GM12878 (cell line): ENCODE data around the gene TP53I3. TPM values are rescaled to one million over a fixed set of nuclear protein-coding genes. Genes with fewer than 3 reads are reported as not detected.

Experiments used
- ATAC-seq: fragments of 200-7000 bp; cut with Tn5 transposase; 3 replicates; pipeline ENCODE4 v1.9.1; 2020; ENCODE audit warnings: mild to moderate bottlenecking, moderate library complexity
- BruUV-seq: library from RNA; stranded (reverse); fragments of 400-500 nt; replicated peaks from 2 replicates; lab custom pipeline; 2021; lab: Mats Ljungman, UMichigan
- CTCF ChIA-PET: fragments of 300-600 bp; sonication (Branson Sonifier 250); formaldehyde crosslinking; extraction: SDS; loops from one replicate; lab custom pipeline; 2021; ENCODE audit warnings: inconsistent platforms; lab: Yijun Ruan, JAX
- POLR2A ChIA-PET: fragments of 350-600 bp; formaldehyde crosslinking; extraction: SDS; loops from one replicate; lab custom pipeline; 2021; ENCODE audit warnings: inconsistent platforms; lab: Charles Lee
- RAD21 ChIA-PET: fragments of 300-600 bp; sonication (Branson Sonifier 250); formaldehyde crosslinking; loops from one replicate; lab custom pipeline; 2023; ENCODE audit warnings: antibody characterized with exemption; ENCODE audit not compliant: unreplicated experiment; lab: Charles Lee
- SMC1A ChIA-PET: fragments of 300-600 bp; sonication (Branson Sonifier 250); formaldehyde crosslinking; loops from one replicate; lab custom pipeline; 2023; ENCODE audit not compliant: unreplicated experiment, uncharacterized antibody; lab: Charles Lee
- DNase-seq: peaks from one replicate; pipeline ENCODE4 v3.0.0-alpha.2; 2011; ENCODE audit warnings: low read depth, low spot score
- FAIRE-seq: peaks from 3 replicates; lab custom pipeline; 2011; peaks lifted over from hg19 to GRCh38; lab: Jason Lieb, UNC
- H2AFZ ChIP-seq: 2 replicates; pipeline ENCODE4 v1.6.0; 2011; ENCODE audit warnings: low read depth, low read length, control low read depth; ENCODE audit not compliant: control insufficient read depth
- H3K27ac ChIP-seq: 2 replicates; pipeline ENCODE4 v1.5.1; 2011; ENCODE audit warnings: control low read depth; ENCODE audit not compliant: control insufficient read depth, insufficient read depth
- H3K27me3 ChIP-seq, 2 experiments: replicated peaks in 1 of 2; 2 replicates each; pipeline versions ENCODE4 v1.6.0 to v1.6.1; 2011; ENCODE audit warnings: low read length in 1 of 2; ENCODE audit not compliant: control insufficient read depth in 2 of 2, insufficient read depth in 2 of 2
- H3K36me3 ChIP-seq, 2 experiments: 2 replicates each; pipeline ENCODE4 v1.5.1; 2011; ENCODE audit warnings: low read length in 1 of 2; ENCODE audit not compliant: control insufficient read depth in 2 of 2, insufficient read depth in 2 of 2
- H3K4me1 ChIP-seq: 2 replicates; pipeline ENCODE4 v1.6.1; 2011; ENCODE audit warnings: mild to moderate bottlenecking, low read length, moderate library complexity, mixed read lengths; ENCODE audit not compliant: control insufficient read depth, insufficient read depth
- H3K4me2 ChIP-seq: 2 replicates; pipeline ENCODE4 v1.6.0; 2011; ENCODE audit warnings: control low read depth; ENCODE audit not compliant: control insufficient read depth, insufficient read depth
- H3K4me3 ChIP-seq: fragments of 200-600 bp; sonication (generic); 2 replicates; pipeline ENCODE4 v1.5.1; 2016
- H3K79me2 ChIP-seq: 2 replicates; pipeline ENCODE4 v1.6.0; 2011; ENCODE audit warnings: low read length; ENCODE audit not compliant: control insufficient read depth, insufficient read depth
- H3K9ac ChIP-seq: 2 replicates; pipeline ENCODE4 v1.8.0; 2011; ENCODE audit warnings: low read length, control low read depth, mixed read lengths; ENCODE audit not compliant: control insufficient read depth, insufficient read depth
- H3K9me3 ChIP-seq: replicated peaks from 3 replicates; pipeline ENCODE4 v1.5.1; 2011; ENCODE audit warnings: mild to moderate bottlenecking, low read length; ENCODE audit not compliant: control insufficient read depth, insufficient read depth
- H4K20me1 ChIP-seq: 2 replicates; pipeline ENCODE4 v1.6.0; 2011; ENCODE audit not compliant: control insufficient read depth, insufficient read depth
- CHD1 ChIP-seq: IDR thresholded peaks from 2 replicates; pipeline ENCODE4 v1.6.1; 2012; ENCODE audit warnings: low read depth, low read length, improper control_type of control experiment
- ESRRA ChIP-seq: IDR thresholded peaks from 2 replicates; pipeline ENCODE4 v1.6.1; 2012; ENCODE audit warnings: mild to moderate bottlenecking, low read length, improper control_type of control experiment
- HDAC2 ChIP-seq: fragments of 200-600 bp; sonication (generic); IDR thresholded peaks from 2 replicates; pipeline ENCODE4 v1.6.1; 2017
- MEF2A ChIP-seq: IDR thresholded peaks from 2 replicates; pipeline ENCODE4 v1.6.1; 2011; ENCODE audit warnings: low read depth, mild to moderate bottlenecking, low read length, moderate library complexity; ENCODE audit not compliant: insufficient read depth
- PML ChIP-seq: IDR thresholded peaks from 2 replicates; pipeline ENCODE4 v1.6.1; 2012; ENCODE audit warnings: low read length, inconsistent platforms
- POLR2A ChIP-seq: IDR thresholded peaks from 2 replicates; pipeline ENCODE4 v1.6.1; 2011; ENCODE audit warnings: low read depth, mild to moderate bottlenecking, low read length
- RBBP5 ChIP-seq: fragments of 200-600 bp; sonication (generic); conservative IDR thresholded peaks from 2 replicates; pipeline ENCODE4 v1.6.1; 2016
- WGBS: methylation state at CpG from one replicate; pipeline ENCODE4 v1.1.6; 2016; ENCODE audit warnings: low lambda C conversion rate; ENCODE audit not compliant: insufficient replicate concordance, insufficient coverage; ENCODE audit errors: missing lambda C conversion rate; 5-methylcytosine and 5-hydroxymethylcytosine counted together
- in situ Hi-C: fragments of 300-500 bp; cut with MboI; formaldehyde crosslinking; loops from 9 replicates; pipeline ENCODE4 v1.14.3; 2018; ENCODE audit warnings: mixed read lengths
- intact Hi-C: fragments of 100-400 bp; cut with micrococcal nuclease; formaldehyde crosslinking; loops from one replicate; pipeline ENCODE4 v1.14.2; 2022; ENCODE audit not compliant: unreplicated experiment
- polyA plus RNA-seq, 11 experiments: library from polyadenylated mRNA; depleted of rRNA in 4 of 11; unstranded in 6 of 11; stranded (reverse) in 5 of 11; fragments of >200 nt; fragmentation: Nextera tagmentation in 4 of 11; fragmentation: Illumina TruSeq in 1 of 11; extraction: Ambion mirVana in 4 of 11; extraction: Trizol in 1 of 11; gene quantifications; 1 replicate in 1 of 11; 2 replicates in 10 of 11; pipeline versions ENCODE4 v1.2.1 to v1.2.3, GENCODE V29; 2011 to 2016; ENCODE audit warnings: inconsistent platforms in 2 of 11, missing spikeins in 2 of 11, low read depth in 1 of 11
- total RNA-seq, 4 experiments: library from RNA; depleted of rRNA in 3 of 4; stranded (reverse); fragments of >200 nt in 3 of 4; fragmentation: Illumina TruSeq in 1 of 4; extraction: Trizol in 1 of 4; gene quantifications; 2 replicates each; pipeline versions ENCODE4 v1.2.1 to v1.2.3, GENCODE V29; 2013 to 2021
- TF ChIP-seq, protein P1 (sequence below): fragments of 450-650 bp; IDR thresholded peaks from 2 replicates; pipeline ENCODE4 v1.6.1; 2014; ENCODE audit warnings: mild to moderate bottlenecking
- TF ChIP-seq, protein P2 (sequence below): fragments of 450-650 bp; IDR thresholded peaks from 2 replicates; pipeline ENCODE4 v1.6.1; 2016; ENCODE audit warnings: mild to moderate bottlenecking
- TF ChIP-seq, protein P3 (sequence below): IDR thresholded peaks from 2 replicates; pipeline ENCODE4 v1.6.1; 2012; ENCODE audit warnings: low read length, inconsistent platforms
- TF ChIP-seq, protein P4 (sequence below): IDR thresholded peaks from 2 replicates; pipeline ENCODE4 v1.6.1; 2012; ENCODE audit warnings: low read depth, low read length, improper control_type of control experiment

Gene TP53I3
- total and polyA plus RNA-seq, 10 of the 15 experiments (the other 5 are each of a cell fraction or from before 2014, with no cell fraction given) = 1.4 to 57.4 (median 11.6) TPM

DNA sequence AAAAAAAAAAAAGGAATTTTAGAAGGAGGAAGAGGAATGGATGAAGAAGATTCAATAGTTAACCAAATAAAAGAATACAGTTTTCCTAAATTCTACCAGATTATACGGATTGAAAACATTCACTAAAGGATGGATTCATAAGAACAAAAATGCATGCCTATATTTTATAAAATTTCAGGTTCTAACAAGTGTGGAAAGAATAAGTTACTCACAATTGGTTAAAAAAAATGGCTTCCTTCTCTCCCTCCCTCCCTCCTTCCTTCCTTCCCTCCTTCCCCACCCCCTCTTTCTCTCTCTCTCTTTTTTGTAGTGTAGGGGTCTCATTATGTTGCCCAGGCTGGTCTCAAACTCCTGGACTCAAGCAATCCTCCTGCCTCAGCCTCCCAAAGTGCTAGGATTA lies 1.6 kb upstream of the TP53I3 start:
- H3K9me3 ChIP-seq = no peaks in the 10 kb centered on the region
- no TSS peak for BruUV-seq
- ChIA-PET CTCF (interaction anchor here (0.7 to 3.5 kb wide), 3 partner anchors 25 to 160 kb away, joined by 4 to 65 read pairs (median 8); partner anchors contain the start of gene ATAD2B), POLR2A (no interaction called here), SMC1A (no interaction called here), RAD21 (interaction anchor here (0.6 kb wide), 1 partner anchor 286 kb away, joined by 3 read pairs; no protein-coding TSS in a partner anchor)
- H3K79me2 ChIP-seq = no peaks in the 10 kb centered on the region
- peaks cover 12% of the 10 kb centered on the region for H3K4me1 ChIP-seq
- no peak overlapping the region for H3K4me2 ChIP-seq
- DNase-seq (no peak), ATAC-seq (no peak), FAIRE-seq (no peak)
- in situ Hi-C loops (loop anchor here (5.0 kb wide), 1 partner anchor 259 kb away; no protein-coding TSS in a partner anchor), intact Hi-C loops (no loop called here)
- H3K4me3 ChIP-seq = no peak overlapping the region
- no peaks in the 10 kb centered on the region; a peak in 2 of 4 replicates for H3K36me3 ChIP-seq
- H3K9ac ChIP-seq = no peak overlapping the region
- no peaks in the 10 kb centered on the region for H3K27me3 ChIP-seq
- H4K20me1 ChIP-seq = no peaks in the 10 kb centered on the region
- H2AFZ ChIP-seq = no peak overlapping the region
- TF ChIP-seq MEF2A (no peak), RBBP5 (no peak), PML (no peak), POLR2A (no peak), ESRRA (no peak), HDAC2 (no peak), CHD1 (no peak)
- TF ChIP-seq, protein P1, sequence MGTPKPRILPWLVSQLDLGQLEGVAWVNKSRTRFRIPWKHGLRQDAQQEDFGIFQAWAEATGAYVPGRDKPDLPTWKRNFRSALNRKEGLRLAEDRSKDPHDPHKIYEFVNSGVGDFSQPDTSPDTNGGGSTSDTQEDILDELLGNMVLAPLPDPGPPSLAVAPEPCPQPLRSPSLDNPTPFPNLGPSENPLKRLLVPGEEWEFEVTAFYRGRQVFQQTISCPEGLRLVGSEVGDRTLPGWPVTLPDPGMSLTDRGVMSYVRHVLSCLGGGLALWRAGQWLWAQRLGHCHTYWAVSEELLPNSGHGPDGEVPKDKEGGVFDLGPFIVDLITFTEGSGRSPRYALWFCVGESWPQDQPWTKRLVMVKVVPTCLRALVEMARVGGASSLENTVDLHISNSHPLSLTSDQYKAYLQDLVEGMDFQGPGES = no peak
- TF ChIP-seq, protein P2, sequence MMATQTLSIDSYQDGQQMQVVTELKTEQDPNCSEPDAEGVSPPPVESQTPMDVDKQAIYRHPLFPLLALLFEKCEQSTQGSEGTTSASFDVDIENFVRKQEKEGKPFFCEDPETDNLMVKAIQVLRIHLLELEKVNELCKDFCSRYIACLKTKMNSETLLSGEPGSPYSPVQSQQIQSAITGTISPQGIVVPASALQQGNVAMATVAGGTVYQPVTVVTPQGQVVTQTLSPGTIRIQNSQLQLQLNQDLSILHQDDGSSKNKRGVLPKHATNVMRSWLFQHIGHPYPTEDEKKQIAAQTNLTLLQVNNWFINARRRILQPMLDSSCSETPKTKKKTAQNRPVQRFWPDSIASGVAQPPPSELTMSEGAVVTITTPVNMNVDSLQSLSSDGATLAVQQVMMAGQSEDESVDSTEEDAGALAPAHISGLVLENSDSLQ = no peak
- TF ChIP-seq, protein P3, sequence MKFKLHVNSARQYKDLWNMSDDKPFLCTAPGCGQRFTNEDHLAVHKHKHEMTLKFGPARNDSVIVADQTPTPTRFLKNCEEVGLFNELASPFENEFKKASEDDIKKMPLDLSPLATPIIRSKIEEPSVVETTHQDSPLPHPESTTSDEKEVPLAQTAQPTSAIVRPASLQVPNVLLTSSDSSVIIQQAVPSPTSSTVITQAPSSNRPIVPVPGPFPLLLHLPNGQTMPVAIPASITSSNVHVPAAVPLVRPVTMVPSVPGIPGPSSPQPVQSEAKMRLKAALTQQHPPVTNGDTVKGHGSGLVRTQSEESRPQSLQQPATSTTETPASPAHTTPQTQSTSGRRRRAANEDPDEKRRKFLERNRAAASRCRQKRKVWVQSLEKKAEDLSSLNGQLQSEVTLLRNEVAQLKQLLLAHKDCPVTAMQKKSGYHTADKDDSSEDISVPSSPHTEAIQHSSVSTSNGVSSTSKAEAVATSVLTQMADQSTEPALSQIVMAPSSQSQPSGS = no peak
- TF ChIP-seq, protein P4, sequence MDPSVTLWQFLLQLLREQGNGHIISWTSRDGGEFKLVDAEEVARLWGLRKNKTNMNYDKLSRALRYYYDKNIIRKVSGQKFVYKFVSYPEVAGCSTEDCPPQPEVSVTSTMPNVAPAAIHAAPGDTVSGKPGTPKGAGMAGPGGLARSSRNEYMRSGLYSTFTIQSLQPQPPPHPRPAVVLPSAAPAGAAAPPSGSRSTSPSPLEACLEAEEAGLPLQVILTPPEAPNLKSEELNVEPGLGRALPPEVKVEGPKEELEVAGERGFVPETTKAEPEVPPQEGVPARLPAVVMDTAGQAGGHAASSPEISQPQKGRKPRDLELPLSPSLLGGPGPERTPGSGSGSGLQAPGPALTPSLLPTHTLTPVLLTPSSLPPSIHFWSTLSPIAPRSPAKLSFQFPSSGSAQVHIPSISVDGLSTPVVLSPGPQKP = no peak
- WGBS = 36% methylated on average over 1 of the region's 1 CpG
- no peak overlapping the region for H3K27ac ChIP-seq
